ENCODE results near the gene RBM48. TPM values are rescaled to one million over a fixed set of nuclear protein-coding genes. Genes with fewer than 3 reads are reported as not detected.

Gene RBM48
- polyA plus RNA-seq, 2 of the 4 experiments (the other 2 are of a cell fraction) = 7.0 to 7.1 TPM

- FAIRE-seq (no peak), DNase-seq (ENCODE audit: low read depth in 1 of 2, low spot score in 1 of 2) (no peak), ATAC-seq (no peak)
- Histone ChIP-seq H3K9me3 (no peaks in the 10 kb centered on the region), H3K4me3 (no peak overlapping the region), H3K4me1 (no peaks in the 10 kb centered on the region), H3K4me2 (no peak overlapping the region), H3K27ac (no peak overlapping the region)
- POLR2A ChIA-PET = no interaction called here
- CTCF ChIA-PET = no interaction called here
- 88% methylated on average over 2 of the region's 2 CpGs for WGBS (ENCODE audit: missing lambda C conversion rate)
- TF ChIP-seq ZNF302 (CRISPR knock-in tag; IDR thresholded peaks at IDR 0.05) = no peak
- no peak for TF ChIP-seq PBX3 (IDR thresholded peaks at IDR 0.05)
- no peak for TF ChIP-seq POLR2A (IDR thresholded peaks at IDR 0.05; ENCODE audit: low read length)
- no peak for TF ChIP-seq KDM1A (IDR thresholded peaks at IDR 0.05; ENCODE audit: low read depth)
- no peak for TF ChIP-seq KDM5A (IDR thresholded peaks at IDR 0.05)
- TF ChIP-seq GATA3 (IDR thresholded peaks at IDR 0.05; ENCODE audit: borderline replicate concordance) = no peak
- no peak for TF ChIP-seq ESRRA (IDR thresholded peaks at IDR 0.05; ENCODE audit: borderline replicate concordance, low read length)
- TF ChIP-seq HOXB5 (CRISPR knock-in tag; IDR thresholded peaks at IDR 0.05) = no peak
- no peak for TF ChIP-seq FOSL2 (IDR thresholded peaks at IDR 0.05)
- no peak for TF ChIP-seq FOSL2 (CRISPR knock-in tag; IDR thresholded peaks at IDR 0.05)
- no peak for TF ChIP-seq HOXB13 (CRISPR knock-in tag; IDR thresholded peaks at IDR 0.05; ENCODE audit: low read depth)
- no peak for TF ChIP-seq HMGXB4 (CRISPR knock-in tag; IDR thresholded peaks at IDR 0.05; ENCODE audit: borderline replicate concordance)
- no peak for TF ChIP-seq TP53 (CRISPR knock-in tag; IDR thresholded peaks at IDR 0.05)
- TF ChIP-seq ATOH8 (CRISPR knock-in tag; IDR thresholded peaks at IDR 0.05; ENCODE audit: low read depth) = no peak
- TF ChIP-seq BHLHE40 (IDR thresholded peaks at IDR 0.05; ENCODE audit: low read depth, low read length) = no peak
- no peak for TF ChIP-seq RAD21 (conservative IDR thresholded peaks at IDR 0.05 in 1 of 2, IDR thresholded peaks at IDR 0.05 in 1 of 2)
- no peak for TF ChIP-seq CHD4 (IDR thresholded peaks at IDR 0.05; ENCODE audit: borderline replicate concordance)
- no peak for TF ChIP-seq HOXA7 (CRISPR knock-in tag; IDR thresholded peaks at IDR 0.05)
These were observed 31.7 kb upstream of the RBM48 start for GRCh38 chr7:92496876-92497275.

GRCh38 chr7:92498557-92498956, 30.0 kb upstream of the RBM48 start:
- DNase-seq (ENCODE audit: low read depth in 1 of 2, low spot score in 1 of 2) = no peak
- 69% methylated on average over 2 of the region's 2 CpGs for WGBS (ENCODE audit: missing lambda C conversion rate)
- TF ChIP-seq KDM1A (IDR thresholded peaks at IDR 0.05; ENCODE audit: low read depth) = no peak
- ATAC-seq = no peak
- no peak overlapping the region for H3K4me3 ChIP-seq
- H3K4me1 ChIP-seq = no peaks in the 10 kb centered on the region
- no peak overlapping the region for H3K27ac ChIP-seq
- POLR2A ChIA-PET = no interaction called here
- no peak for FAIRE-seq
- no peaks in the 10 kb centered on the region for H3K9me3 ChIP-seq
- no peak overlapping the region for H3K4me2 ChIP-seq
- CTCF ChIA-PET = interaction anchor here (0.6 kb wide), 1 partner anchor 86 kb away, joined by 4 read pairs; no protein-coding TSS in a partner anchor

- no peak overlapping the region for H3K4me2 ChIP-seq
- H3K4me1 ChIP-seq = no peaks in the 10 kb centered on the region
- no peaks in the 10 kb centered on the region for H3K9me3 ChIP-seq
- ChIA-PET CTCF (no interaction called here), POLR2A (no interaction called here)
- no peak overlapping the region for H3K27ac ChIP-seq
- 79% methylated on average over 2 of the region's 2 CpGs for WGBS (ENCODE audit: missing lambda C conversion rate)
- TF ChIP-seq E2F6 (IDR thresholded peaks at IDR 0.05; ENCODE audit: borderline replicate concordance, low read depth) (no peak), MAX (IDR thresholded peaks at IDR 0.05) (no peak), POLR2AphosphoS2 (conservative IDR thresholded peaks at IDR 0.05; ENCODE audit: low read length) (no peak), NPAS2 (CRISPR knock-in tag; IDR thresholded peaks at IDR 0.05; ENCODE audit: borderline replicate concordance) (no peak), CHD4 (IDR thresholded peaks at IDR 0.05; ENCODE audit: borderline replicate concordance) (no peak), CHD2 (IDR thresholded peaks at IDR 0.05; ENCODE audit: low read length, partially characterized antibody) (no peak), BCL3 (IDR thresholded peaks at IDR 0.05) (no peak), CBX8 (IDR thresholded peaks at IDR 0.05) (no peak), RFX5 (IDR thresholded peaks at IDR 0.05) (no peak), JUN (IDR thresholded peaks at IDR 0.05) (no peak), ZC3H11A (IDR thresholded peaks at IDR 0.05) (no peak), HOXB13 (CRISPR knock-in tag; IDR thresholded peaks at IDR 0.05; ENCODE audit: low read depth) (no peak), TFCP2L1 (CRISPR knock-in tag; IDR thresholded peaks at IDR 0.05) (no peak), GATA3 (IDR thresholded peaks at IDR 0.05; ENCODE audit: borderline replicate concordance) (no peak), BHLHE40 (IDR thresholded peaks at IDR 0.05; ENCODE audit: low read depth, low read length) (no peak), FOSL2 (IDR thresholded peaks at IDR 0.05) (no peak), FOSL2 (CRISPR knock-in tag; IDR thresholded peaks at IDR 0.05) (no peak), EHF (CRISPR knock-in tag; IDR thresholded peaks at IDR 0.05) (no peak), FOXS1 (CRISPR knock-in tag; IDR thresholded peaks at IDR 0.05) (no peak)
- ATAC-seq (no peak), FAIRE-seq (no peak), DNase-seq (ENCODE audit: low read depth in 1 of 2, low spot score in 1 of 2) (no peak)
- H3K4me3 ChIP-seq = no peak overlapping the region
These were observed 24.8 kb upstream of the RBM48 start for GRCh38 chr7:92503767-92504166.
